Central memory CD8-positive, alpha-beta T cell (primary cell): Measurements from ENCODE around the gene TMEM176A.

Experiments used
- ATAC-seq: fragments of 150-1000 bp; cut with Tn5 transposase; replicated peaks from 2 replicates; pipeline ENCODE4 v1.10.0; 2022; ENCODE audit warnings: mild to moderate bottlenecking, moderate FRiP score, moderate number of reproducible peaks; ENCODE audit not compliant: poor library complexity, severe bottlenecking; ENCODE audit errors: extremely low read depth
- DNase-seq, 2 donors: peaks; one replicate each; pipeline ENCODE4 v3.0.0; 2021; ENCODE audit warnings: low spot score in 2 of 2
- H3K27ac Mint-ChIP-seq: one replicate; pipeline ENCODE4 v1.8.0; 2022; ENCODE audit warnings: low read depth, mild to moderate bottlenecking, moderate library complexity, mixed read lengths
- H3K27me3 Mint-ChIP-seq: one replicate; pipeline ENCODE4 v1.8.0; 2022; ENCODE audit warnings: mixed read lengths
- H3K36me3 Mint-ChIP-seq: one replicate; pipeline ENCODE4 v1.8.0; 2022; ENCODE audit warnings: mild to moderate bottlenecking, moderate library complexity, mixed read lengths; ENCODE audit not compliant: insufficient read depth
- H3K4me1 Mint-ChIP-seq: one replicate; pipeline ENCODE4 v1.8.0; 2022; ENCODE audit warnings: mixed read lengths
- H3K4me3 Mint-ChIP-seq: one replicate; pipeline ENCODE4 v1.8.0; 2022; ENCODE audit warnings: mild to moderate bottlenecking, moderate library complexity, mixed read lengths
- H3K9me3 Mint-ChIP-seq: one replicate; pipeline ENCODE4 v1.8.0; 2022; ENCODE audit warnings: mixed read lengths

Gene TMEM176A

GRCh38 chr7:150829426-150829825, 28.9 kb downstream of the TMEM176A start:
- Mint-ChIP-seq H3K27ac (no peak overlapping the region), H3K27me3 (peaks cover 68% of the 10 kb centered on the region)

GRCh38 chr7:150830937-150831336, 30.4 kb downstream of the TMEM176A start:
- no peaks in the 10 kb centered on the region for H3K9me3 Mint-ChIP-seq
- H3K4me1 Mint-ChIP-seq = no peaks in the 10 kb centered on the region
- H3K36me3 Mint-ChIP-seq = no peaks in the 10 kb centered on the region
- ATAC-seq (no peak), DNase-seq (no peak)
- H3K27ac Mint-ChIP-seq = no peak overlapping the region
- no peak overlapping the region for H3K4me3 Mint-ChIP-seq
- peaks cover 72% of the 10 kb centered on the region for H3K27me3 Mint-ChIP-seq

More at GRCh38 chr7:150829426-150829825, 28.9 kb downstream of the TMEM176A start:
- H3K4me3 Mint-ChIP-seq = no peak overlapping the region
- ATAC-seq = no peak
- no peaks in the 10 kb centered on the region for H3K4me1 Mint-ChIP-seq
- H3K36me3 Mint-ChIP-seq = no peaks in the 10 kb centered on the region
- H3K9me3 Mint-ChIP-seq = no peaks in the 10 kb centered on the region
- DNase-seq = no peak

GRCh38 chr7:150831851-150832250, 31.3 kb downstream of the TMEM176A start:
- H3K9me3 Mint-ChIP-seq = no peaks in the 10 kb centered on the region
- H3K27ac Mint-ChIP-seq = no peak overlapping the region
- H3K27me3 Mint-ChIP-seq = peaks cover 65% of the 10 kb centered on the region
- DNase-seq = no peak
- ATAC-seq = no peak
- H3K4me3 Mint-ChIP-seq = no peak overlapping the region
- H3K4me1 Mint-ChIP-seq = no peaks in the 10 kb centered on the region
- no peaks in the 10 kb centered on the region for H3K36me3 Mint-ChIP-seq

GRCh38 chr7:150835019-150835418, 34.5 kb downstream of the TMEM176A start:
- DNase-seq (no peak), ATAC-seq (no peak)
- H3K4me1 Mint-ChIP-seq = no peaks in the 10 kb centered on the region
- no peaks in the 10 kb centered on the region for H3K36me3 Mint-ChIP-seq
- H3K27ac Mint-ChIP-seq = no peak overlapping the region
- H3K4me3 Mint-ChIP-seq = no peak overlapping the region
- no peaks in the 10 kb centered on the region for H3K9me3 Mint-ChIP-seq
- peaks cover 46% of the 10 kb centered on the region for H3K27me3 Mint-ChIP-seq

- no peaks in the 10 kb centered on the region for H3K36me3 Mint-ChIP-seq
- H3K4me3 Mint-ChIP-seq = no peak overlapping the region
- no peaks in the 10 kb centered on the region for H3K4me1 Mint-ChIP-seq
- DNase-seq (no peak), ATAC-seq (no peak)
- H3K27me3 Mint-ChIP-seq = peaks cover 38% of the 10 kb centered on the region
- H3K27ac Mint-ChIP-seq = no peak overlapping the region
- no peaks in the 10 kb centered on the region for H3K9me3 Mint-ChIP-seq
Measured at GRCh38 chr7:150835702-150836280, 35.2 kb downstream of the TMEM176A start.

- H3K9me3 Mint-ChIP-seq = no peaks in the 10 kb centered on the region
- H3K4me3 Mint-ChIP-seq = no peak overlapping the region
- peaks cover 15% of the 10 kb centered on the region for H3K27me3 Mint-ChIP-seq
- peak in 1 of 2 donors; percentile 5 for DNase-seq
- H3K36me3 Mint-ChIP-seq = no peaks in the 10 kb centered on the region
- no peak for ATAC-seq
- H3K27ac Mint-ChIP-seq = no peak overlapping the region
- H3K4me1 Mint-ChIP-seq = no peaks in the 10 kb centered on the region
Measured at GRCh38 chr7:150838965-150839650, 38.5 kb downstream of the TMEM176A start.

GRCh38 chr7:150842018-150842417, 41.4 kb downstream of the TMEM176A start:
- H3K36me3 Mint-ChIP-seq = no peaks in the 10 kb centered on the region
- H3K4me1 Mint-ChIP-seq = no peaks in the 10 kb centered on the region
- H3K9me3 Mint-ChIP-seq = no peaks in the 10 kb centered on the region
- H3K4me3 Mint-ChIP-seq = no peak overlapping the region
- peak in 1 of 2 donors; percentile 2 for DNase-seq
- H3K27me3 Mint-ChIP-seq = no peaks in the 10 kb centered on the region
- ATAC-seq = no peak
- H3K27ac Mint-ChIP-seq = no peak overlapping the region

GRCh38 chr7:150842716-150843115, 42.1 kb downstream of the TMEM176A start:
- no peaks in the 10 kb centered on the region for H3K9me3 Mint-ChIP-seq
- no peaks in the 10 kb centered on the region for H3K4me1 Mint-ChIP-seq
- H3K4me3 Mint-ChIP-seq = no peak overlapping the region
- no peaks in the 10 kb centered on the region for H3K27me3 Mint-ChIP-seq
- DNase-seq = peak in 1 of 2 donors; percentile 0
- no peaks in the 10 kb centered on the region for H3K36me3 Mint-ChIP-seq
- H3K27ac Mint-ChIP-seq = no peak overlapping the region
- ATAC-seq = no peak

- Mint-ChIP-seq H3K27ac (no peak overlapping the region), H3K36me3 (no peaks in the 10 kb centered on the region)
- ATAC-seq = no peak
Measured at GRCh38 chr7:150845421-150845861, 44.9 kb downstream of the TMEM176A start.

GRCh38 chr7:150846291-150847115, 45.9 kb downstream of the TMEM176A start:
- Mint-ChIP-seq H3K9me3 (no peaks in the 10 kb centered on the region), H3K27ac (no peak overlapping the region), H3K4me3 (no peak overlapping the region), H3K4me1 (no peaks in the 10 kb centered on the region), H3K27me3 (peaks cover 17% of the 10 kb centered on the region), H3K36me3 (no peaks in the 10 kb centered on the region)
- DNase-seq (no peak), ATAC-seq (no peak)

More at GRCh38 chr7:150845421-150845861, 44.9 kb downstream of the TMEM176A start:
- peaks cover 6% of the 10 kb centered on the region for H3K27me3 Mint-ChIP-seq
- H3K9me3 Mint-ChIP-seq = no peaks in the 10 kb centered on the region
- DNase-seq = no peak
- no peak overlapping the region for H3K4me3 Mint-ChIP-seq
- no peaks in the 10 kb centered on the region for H3K4me1 Mint-ChIP-seq

- no peak overlapping the region for H3K27ac Mint-ChIP-seq
- no peak overlapping the region for H3K4me3 Mint-ChIP-seq
- no peaks in the 10 kb centered on the region for H3K36me3 Mint-ChIP-seq
- ATAC-seq (no peak), DNase-seq (no peak)
- no peaks in the 10 kb centered on the region for H3K9me3 Mint-ChIP-seq
- H3K4me1 Mint-ChIP-seq = peaks cover 4% of the 10 kb centered on the region
- peaks cover 27% of the 10 kb centered on the region for H3K27me3 Mint-ChIP-seq
Measured at GRCh38 chr7:150847536-150847935, 47.0 kb downstream of the TMEM176A start.

- Mint-ChIP-seq H3K4me1 (peaks cover 5% of the 10 kb centered on the region), H3K27ac (no peak overlapping the region)
Measured at GRCh38 chr7:150848111-150848510, 47.5 kb downstream of the TMEM176A start.

More at GRCh38 chr7:150848111-150848510, 47.5 kb downstream of the TMEM176A start:
- no peaks in the 10 kb centered on the region for H3K36me3 Mint-ChIP-seq
- H3K9me3 Mint-ChIP-seq = no peaks in the 10 kb centered on the region
- H3K27me3 Mint-ChIP-seq = peaks cover 33% of the 10 kb centered on the region
- no peak for ATAC-seq
- DNase-seq = no peak
- H3K4me3 Mint-ChIP-seq = no peak overlapping the region
